ENCODE data around the gene SUN5.

SUN5 gene

DNA sequence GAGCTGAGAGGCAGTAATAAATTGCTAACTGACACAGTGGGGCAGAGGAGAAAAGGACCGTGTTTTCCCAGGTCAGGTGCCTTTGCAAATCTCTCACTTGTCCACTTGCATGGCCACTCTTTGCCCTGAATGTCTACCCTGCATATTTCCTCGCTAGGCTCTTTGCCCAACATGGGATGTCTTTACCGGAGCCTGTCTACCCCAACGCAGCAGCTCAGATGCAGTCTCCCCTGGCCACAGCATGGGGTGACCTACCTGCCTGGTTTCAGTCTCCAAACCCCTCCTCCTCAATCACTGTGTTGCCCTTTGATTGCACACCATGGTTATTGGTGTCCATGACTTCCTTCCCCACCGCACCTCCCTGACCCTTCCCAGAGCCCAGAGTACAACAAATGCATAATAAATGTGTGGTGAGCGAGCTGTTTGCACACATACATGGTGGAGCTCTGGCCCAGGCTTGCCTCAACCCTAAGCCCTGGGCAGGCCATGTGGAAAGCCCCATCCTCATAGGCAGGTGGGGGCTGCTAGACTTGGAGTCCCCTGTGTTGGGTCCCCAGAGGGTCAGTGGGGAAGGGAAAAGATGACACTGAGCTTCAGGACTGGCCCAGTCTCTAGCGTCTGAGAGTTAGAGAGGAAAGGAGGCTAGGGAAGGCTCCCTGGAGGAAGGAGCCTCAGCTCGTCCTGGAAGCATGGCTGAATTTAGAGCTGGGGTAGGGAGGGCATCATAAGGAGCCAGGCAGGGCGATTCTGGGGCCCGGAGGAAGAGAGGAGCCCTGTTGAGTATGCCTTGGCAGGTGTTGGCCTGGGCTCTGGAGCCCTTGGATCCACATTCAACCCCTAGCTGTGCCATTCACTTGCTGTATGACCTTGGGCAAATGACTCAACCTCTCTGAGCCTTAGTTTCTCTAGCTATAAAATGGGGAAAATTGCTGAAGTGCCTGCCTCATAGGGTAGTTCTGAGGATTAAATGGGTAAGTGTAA lies 22.8 kb upstream of the SUN5 start:
- DNase-seq (ENCODE audit: low read depth): no peak

DNA sequence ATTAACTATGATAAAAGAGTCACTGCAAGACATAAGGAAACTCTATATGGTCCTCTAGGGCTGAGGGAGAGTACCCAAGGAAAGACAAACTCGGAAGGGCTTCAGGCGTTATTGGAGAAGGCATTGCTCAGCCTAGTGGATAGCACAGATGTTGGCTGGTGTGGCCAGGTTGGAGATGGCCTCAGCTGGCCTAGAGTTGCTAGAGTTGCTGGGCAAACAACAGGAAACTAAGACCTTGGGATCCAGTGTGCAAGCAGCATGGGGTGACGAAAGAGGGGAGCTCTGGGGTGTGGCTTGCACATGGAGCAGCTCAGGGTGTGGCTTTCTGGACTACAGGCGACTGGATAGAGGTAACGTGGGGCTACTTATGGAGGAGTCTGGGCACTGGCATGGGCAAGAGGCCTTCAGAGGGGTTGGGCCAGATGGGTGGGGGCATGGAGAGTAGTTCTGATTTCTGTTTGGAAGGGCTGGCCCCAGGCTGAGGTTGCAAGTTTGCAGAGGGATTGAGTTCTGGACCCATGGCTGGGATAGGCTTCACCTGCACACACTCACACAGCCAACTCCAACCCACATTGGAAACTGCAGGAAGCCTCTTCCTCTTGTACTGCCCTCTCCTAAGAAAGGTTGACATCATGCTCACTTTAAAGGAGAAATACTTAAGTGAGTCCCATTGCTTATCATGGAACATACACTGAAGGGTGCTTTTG lies 22.0 kb upstream of the SUN5 start:
- DNase-seq (ENCODE audit: low read depth): no peak

- DNase-seq (ENCODE audit: low read depth): no peak
Measured at GRCh38 chr20:33025318-33025876, 21.2 kb upstream of the SUN5 start.

- DNase-seq (ENCODE audit: low read depth): no peak
Measured at GRCh38 chr20:33024609-33025317, 20.5 kb upstream of the SUN5 start.

DNA sequence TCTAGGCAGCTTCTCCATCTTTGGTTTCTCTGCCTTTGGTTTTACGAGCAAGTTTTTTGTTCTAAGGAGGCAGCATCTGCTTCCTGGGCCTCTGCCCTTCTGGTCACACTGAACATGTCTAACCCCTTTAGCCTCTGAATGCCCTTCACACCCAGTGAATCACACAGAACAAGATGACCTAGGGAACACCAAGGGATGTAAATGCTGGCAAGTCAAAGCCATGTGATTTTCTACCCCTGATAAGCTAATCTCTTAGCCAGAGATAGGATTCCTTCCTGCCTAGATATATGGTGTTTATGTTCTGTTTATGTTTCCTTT lies 20.0 kb upstream of the SUN5 start:
- no peak for DNase-seq (ENCODE audit: low read depth)

DNA sequence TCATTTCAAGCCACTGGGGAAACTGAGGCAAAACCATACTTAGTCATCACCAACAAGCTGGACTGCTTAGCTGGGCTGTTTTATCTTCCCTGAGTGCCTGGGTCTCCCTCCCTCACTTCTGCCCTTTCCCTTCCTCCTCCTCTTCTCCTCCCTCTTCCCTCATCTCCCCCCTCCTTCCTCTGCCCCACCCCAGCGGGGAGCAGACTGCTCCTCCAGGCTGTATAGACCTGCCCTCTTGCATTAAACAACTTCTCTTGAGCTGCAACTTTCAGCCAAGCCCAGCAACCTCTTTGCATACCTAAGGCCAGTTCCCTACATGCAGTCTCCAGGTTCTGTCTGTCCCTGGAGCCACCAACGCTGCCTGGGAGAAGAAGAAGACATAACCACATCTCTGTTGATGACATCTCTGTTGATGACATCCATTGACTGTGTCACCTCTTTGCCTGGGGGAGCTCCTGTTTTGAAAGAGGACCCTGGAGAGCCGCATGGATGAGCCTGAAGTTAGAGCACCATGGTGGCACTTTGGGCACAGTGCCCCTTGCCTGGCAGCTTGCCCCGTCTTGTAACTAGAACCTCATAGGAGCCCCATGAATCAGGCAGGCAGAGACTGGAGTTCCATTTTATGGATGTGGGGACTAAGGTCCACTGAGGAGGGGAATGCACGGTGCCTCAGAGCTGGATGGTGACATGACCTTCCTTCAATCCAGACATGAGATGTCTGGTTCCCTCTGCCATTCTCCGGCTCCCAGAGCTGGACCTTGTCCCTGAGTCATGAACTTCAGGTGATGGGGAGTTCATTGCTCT lies 19.4 kb upstream of the SUN5 start:
- no peak for DNase-seq (ENCODE audit: low read depth)

- DNase-seq (ENCODE audit: low read depth): no peak
Measured at GRCh38 chr20:33022694-33023438, 18.6 kb upstream of the SUN5 start.

GRCh38 chr20:33022289-33022688 lies 18.1 kb upstream of the SUN5 start:
- DNase-seq (ENCODE audit: low read depth): no peak

- DNase-seq (ENCODE audit: low read depth): no peak
Measured at GRCh38 chr20:33021879-33022278, 17.6 kb upstream of the SUN5 start.

- no peak for DNase-seq (ENCODE audit: low read depth)
Measured at GRCh38 chr20:33020278-33021161, 16.3 kb upstream of the SUN5 start.

DNA sequence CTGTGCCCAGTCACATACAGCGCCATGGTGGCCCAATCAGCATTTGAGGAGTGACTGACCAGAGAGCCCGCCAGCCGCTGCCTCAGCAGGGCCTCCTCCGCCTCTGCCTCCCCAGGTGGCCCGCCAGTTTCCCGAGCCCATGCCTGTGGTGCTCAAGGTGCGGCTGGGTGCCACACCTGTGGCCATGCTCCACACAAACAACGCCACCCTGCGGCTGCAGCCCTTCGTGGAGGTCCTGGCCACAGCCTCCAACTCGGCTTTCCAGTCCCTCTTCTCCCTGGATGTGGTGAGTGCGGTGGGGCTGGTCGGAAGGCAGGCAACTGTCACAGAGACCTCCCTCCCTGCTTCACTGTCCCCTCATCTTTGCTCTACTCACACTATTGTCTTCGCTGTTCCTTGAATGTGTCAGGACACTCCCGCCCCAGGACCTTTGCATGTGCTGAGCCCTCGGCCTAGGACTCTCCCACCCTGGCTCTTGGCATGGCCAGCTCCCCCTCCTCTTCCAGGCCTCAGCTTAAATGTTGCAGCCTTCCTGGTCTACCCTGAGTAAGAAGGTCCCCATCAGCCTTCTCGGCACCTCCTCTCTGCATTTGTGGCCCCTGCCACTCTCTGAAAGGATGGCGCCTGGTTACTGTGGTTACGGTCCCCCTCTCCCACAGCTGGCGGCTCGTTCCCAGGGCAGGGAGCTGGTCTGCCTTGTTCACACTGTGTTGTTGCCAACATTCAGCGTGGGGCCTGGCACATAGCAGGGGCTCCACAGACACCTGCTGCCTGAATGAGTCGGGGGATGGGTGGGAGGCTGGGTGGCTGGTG lies 15.4 kb upstream of the SUN5 start:
- DNase-seq (ENCODE audit: low read depth): no peak

GRCh38 chr20:33018169-33018931 lies 14.1 kb upstream of the SUN5 start:
- no peak for DNase-seq (ENCODE audit: low read depth)

GRCh38 chr20:33017542-33017941 lies 13.3 kb upstream of the SUN5 start:
- no peak for DNase-seq (ENCODE audit: low read depth)

DNA sequence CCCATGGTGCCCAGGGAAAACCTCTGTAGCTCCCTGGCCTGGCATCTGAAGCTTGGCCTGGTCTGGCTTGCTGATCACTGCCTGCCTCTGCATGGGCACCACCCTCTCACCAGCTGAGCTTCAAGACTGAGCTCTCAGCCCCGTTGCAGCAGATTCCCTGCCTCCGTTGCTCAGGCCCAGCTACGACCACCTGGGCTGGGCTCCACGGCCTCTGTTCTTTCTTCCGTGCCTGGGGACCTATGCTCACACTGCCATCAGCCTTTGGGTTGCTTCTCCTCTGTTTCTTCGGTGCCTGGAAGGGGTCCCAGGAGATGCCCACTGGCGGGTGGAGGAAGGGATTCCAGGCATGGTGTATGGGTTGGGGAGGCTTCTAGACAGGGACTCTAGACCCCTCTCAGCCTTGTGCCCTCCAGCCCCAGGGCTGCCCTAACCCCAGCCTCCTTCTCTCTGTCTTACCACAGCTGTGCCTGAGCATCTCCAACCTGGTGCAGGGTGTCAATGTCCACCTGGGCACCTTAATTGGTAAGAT lies 12.4 kb upstream of the SUN5 start:
- DNase-seq (ENCODE audit: low read depth): no peak

GRCh38 chr20:33015700-33016580 lies 11.7 kb upstream of the SUN5 start:
- DNase-seq (ENCODE audit: low read depth): no peak

GRCh38 chr20:33015114-33015484 lies 10.9 kb upstream of the SUN5 start:
- no peak for DNase-seq (ENCODE audit: low read depth)

All from activated T-cell treated with anti-CD3 and anti-CD28 coated beads for 1 hour (primary cell).